A673 (cell line): ENCODE data around the gene FSTL5. TPM values are rescaled to one million over a fixed set of nuclear protein-coding genes. Genes with fewer than 3 reads are reported as not detected.

Source experiments
- BruUV-seq: library from RNA; stranded (reverse); fragments of 400-500 nt; replicated peaks from 2 replicates; lab custom pipeline; 2021; lab: Mats Ljungman, UMichigan
- CTCF ChIA-PET: fragments of 300-600 bp; sonication (Branson Sonifier 250); formaldehyde crosslinking; loops from one replicate; lab custom pipeline; 2022; ENCODE audit warnings: antibody characterized with exemption; lab: Charles Lee
- POLR2A ChIA-PET: fragments of 300-600 bp; sonication (Branson Sonifier 250); formaldehyde crosslinking; loops from one replicate; lab custom pipeline; 2022; ENCODE audit warnings: antibody characterized with exemption; ENCODE audit not compliant: low non-redundant PET; lab: Charles Lee
- DNase-seq: peaks from one replicate; pipeline ENCODE4 v3.0.0-alpha.2; 2015; ENCODE audit warnings: low spot score
- H3K27ac ChIP-seq: fragments of 200-600 bp; sonication (generic); 2 replicates; pipeline ENCODE4 v1.5.1; 2016; ENCODE audit warnings: mixed run types, low read depth, mild to moderate bottlenecking, mixed read lengths, antibody characterized with exemption, low read length; ENCODE audit not compliant: poor library complexity, severe bottlenecking
- H3K27me3 ChIP-seq: fragments of 200-600 bp; sonication (generic); replicated peaks from 2 replicates; pipeline ENCODE4 v1.6.1; 2017; ENCODE audit warnings: mixed run types, low read depth, mild to moderate bottlenecking, mixed read lengths, antibody characterized with exemption, low read length; ENCODE audit not compliant: insufficient read depth, poor library complexity
- H3K36me3 ChIP-seq: fragments of 200-600 bp; sonication (generic); 2 replicates; pipeline ENCODE4 v1.6.1; 2016; ENCODE audit warnings: mixed run types, mild to moderate bottlenecking, mixed read lengths, antibody characterized with exemption, low read length; ENCODE audit not compliant: insufficient read depth, poor library complexity, severe bottlenecking
- H3K4me1 ChIP-seq: fragments of 200-600 bp; sonication (generic); 2 replicates; pipeline ENCODE4 v1.6.1; 2017; ENCODE audit warnings: mixed run types, mild to moderate bottlenecking, mixed read lengths, antibody characterized with exemption, low read length; ENCODE audit not compliant: insufficient read depth, poor library complexity, severe bottlenecking
- H3K4me3 ChIP-seq: fragments of 200-600 bp; sonication (generic); 2 replicates; pipeline ENCODE4 v1.5.1; 2016; ENCODE audit warnings: low read depth, mixed run types, mild to moderate bottlenecking, mixed read lengths, low read length; ENCODE audit not compliant: poor library complexity, severe bottlenecking
- H3K9me3 ChIP-seq: fragments of 200-600 bp; sonication (generic); 2 replicates; pipeline ENCODE4 v1.6.1; 2016; ENCODE audit warnings: mixed run types, low read depth, mild to moderate bottlenecking, mixed read lengths, antibody characterized with exemption, low read length; ENCODE audit not compliant: poor library complexity, severe bottlenecking
- CTCF ChIP-seq: fragments of 300-800, 200-600 bp; sonication (generic); conservative IDR thresholded peaks from 2 replicates; pipeline ENCODE4 v1.5.1; 2017; ENCODE audit warnings: low read depth, mild to moderate bottlenecking, antibody characterized with exemption, low read length, moderate library complexity, mixed read lengths
- EZH2 ChIP-seq: fragments of 200-600 bp; sonication (generic); IDR thresholded peaks from 2 replicates; pipeline ENCODE4 v1.6.1; 2017; ENCODE audit warnings: borderline replicate concordance, low read depth, mild to moderate bottlenecking, mixed read lengths, antibody characterized with exemption, low read length; ENCODE audit not compliant: poor library complexity, severe bottlenecking
- intact Hi-C: fragments of 100-400 bp; cut with micrococcal nuclease; formaldehyde crosslinking; loops from one replicate; pipeline ENCODE4 v1.10.0; 2022; ENCODE audit not compliant: unreplicated experiment
- total RNA-seq: library from RNA; stranded (reverse); gene quantifications from 2 replicates; pipeline ENCODE4 v1.2.3, GENCODE V29; 2021

The FSTL5 gene
- total RNA-seq, 1 experiment from 2014 or later = 0.15 TPM

- H3K36me3 ChIP-seq = no peaks in the 10 kb centered on the region
- H3K4me3 ChIP-seq = no peak overlapping the region
- TF ChIP-seq EZH2 (no peak), CTCF (no peak)
- H3K27ac ChIP-seq = no peak overlapping the region
- CTCF ChIA-PET = no interaction called here
- no peaks in the 10 kb centered on the region for H3K27me3 ChIP-seq
- no peaks in the 10 kb centered on the region for H3K4me1 ChIP-seq
- DNase-seq = no peak
- POLR2A ChIA-PET = no interaction called here
- intact Hi-C loops = no loop called here
- no TSS peak for BruUV-seq
- H3K9me3 ChIP-seq = no peaks in the 10 kb centered on the region
These were observed 623.5 kb downstream of the FSTL5 start for GRCh38 chr4:161540265-161540664.

- TF ChIP-seq EZH2 (no peak), CTCF (no peak)
- CTCF ChIA-PET = no interaction called here
These were observed 624.9 kb downstream of the FSTL5 start for GRCh38 chr4:161538941-161539340.

GRCh38 chr4:161530710-161531109, 633.1 kb downstream of the FSTL5 start:
- no TSS peak for BruUV-seq
- H3K4me1 ChIP-seq = no peaks in the 10 kb centered on the region
- no peak for DNase-seq
- TF ChIP-seq CTCF = no peak
- TF ChIP-seq EZH2 = no peak
- no peak overlapping the region for H3K4me3 ChIP-seq
- H3K36me3 ChIP-seq = no peaks in the 10 kb centered on the region
- H3K27me3 ChIP-seq = no peaks in the 10 kb centered on the region
- ChIA-PET POLR2A (no interaction called here), CTCF (no interaction called here)
- no peaks in the 10 kb centered on the region for H3K9me3 ChIP-seq
- H3K27ac ChIP-seq = no peak overlapping the region
- intact Hi-C loops = no loop called here

More at GRCh38 chr4:161538941-161539340, 624.9 kb downstream of the FSTL5 start:
- no peak for DNase-seq
- intact Hi-C loops = no loop called here
- Histone ChIP-seq H3K9me3 (no peaks in the 10 kb centered on the region), H3K4me1 (no peaks in the 10 kb centered on the region), H3K27me3 (no peaks in the 10 kb centered on the region), H3K4me3 (no peak overlapping the region), H3K27ac (no peak overlapping the region), H3K36me3 (no peaks in the 10 kb centered on the region)
- POLR2A ChIA-PET = no interaction called here
- no TSS peak for BruUV-seq
